HG02798 (cell line): Measurements from ENCODE around the gene CEACAM16.
"Not testable (repeated sequence)": the region's sequence is repeated elsewhere in the genome, so short reads cannot be mapped to it uniquely, and the experiment has no call there.

ENCODE experiments used
- ATAC-seq: cut with Tn5 transposase; IDR thresholded peaks from one replicate; pipeline ENCODE4 v1.9.1; 2021; ENCODE audit warnings: mild to moderate bottlenecking; ENCODE audit not compliant: unreplicated experiment, poor library complexity

Gene CEACAM16

GRCh38 chr19:44698492-44699201 is at the start of gene CEACAM16:
Gene CEACAM16, plus strand, starts transcription at chr19:44699151. Its CDS starts 2,306 bp downstream, at chr19:44701457.
- ATAC-seq: no peak

GRCh38 chr19:44649578-44650145 is 49.3 kb upstream of the CEACAM16 start:
- ATAC-seq: no peak

GRCh38 chr19:44653343-44653742 is 45.6 kb upstream of the CEACAM16 start:
- no peak for ATAC-seq

GRCh38 chr19:44653977-44654774 is 44.8 kb upstream of the CEACAM16 start:
- peak; percentile 79 for ATAC-seq

- peak; percentile 54 for ATAC-seq
Observed at GRCh38 chr19:44657211-44657921, 41.6 kb upstream of the CEACAM16 start.

GRCh38 chr19:44658069-44658733 is 40.8 kb upstream of the CEACAM16 start:
- no peak for ATAC-seq

GRCh38 chr19:44660081-44660480 is 38.9 kb upstream of the CEACAM16 start:
- no peak for ATAC-seq

GRCh38 chr19:44661205-44661604 is 37.7 kb upstream of the CEACAM16 start:
- ATAC-seq: no peak

- ATAC-seq: no peak
Observed at GRCh38 chr19:44661904-44662303, 37.0 kb upstream of the CEACAM16 start.

- ATAC-seq: no peak
Observed at GRCh38 chr19:44662691-44663385, 36.1 kb upstream of the CEACAM16 start.

GRCh38 chr19:44663996-44664395 is 35.0 kb upstream of the CEACAM16 start:
- ATAC-seq: no peak

- no peak for ATAC-seq
Observed at GRCh38 chr19:44664976-44665375, 34.0 kb upstream of the CEACAM16 start.

GRCh38 chr19:44666852-44667556 is 31.9 kb upstream of the CEACAM16 start:
- no peak for ATAC-seq

- no peak for ATAC-seq
Observed at GRCh38 chr19:44668985-44669764, 29.8 kb upstream of the CEACAM16 start.

- not testable (repeated sequence) for ATAC-seq
Observed at GRCh38 chr19:44670027-44670426, 28.9 kb upstream of the CEACAM16 start.

- ATAC-seq: no peak
Observed at GRCh38 chr19:44671400-44671799, 27.6 kb upstream of the CEACAM16 start, which contains the start of gene CEACAM19. Gene CEACAM19, plus strand, starts transcription at chr19:44671482. Its CDS starts 450 bp downstream, at chr19:44671932.

GRCh38 chr19:44672226-44672625 is 26.7 kb upstream of the CEACAM16 start:
- ATAC-seq: no peak

- no peak for ATAC-seq
Observed at GRCh38 chr19:44673510-44673909, 25.4 kb upstream of the CEACAM16 start.
